A549 treated with CORT108297 at 1 μM for 4 hours (cell line): ENCODE measurements around the gene SPATA2. TPM values are rescaled to one million over a fixed set of nuclear protein-coding genes. Genes with fewer than 3 reads are reported as not detected.

Experiments used
- total RNA-seq: library from RNA; stranded (reverse); fragments of 200-300 nt; extraction: Qiagen RNA extraction; gene quantifications from 5 replicates; pipeline ENCODE4 v1.2.3, GENCODE V29; 2022

Gene SPATA2
- total RNA-seq = 7.0 to 10.1 TPM (median 8.5 TPM) in 5 replicates

GRCh38 chr20:49915380-49916145 is at the start of gene SPATA2:
Gene SPATA2 (minus strand): TSS chr20:49915529. CDS start chr20:49908490, 7,039 bp downstream.

GRCh38 chr20:49936153-49937026 is 21.1 kb upstream of the SPATA2 start, which contains the start of gene RNF114:
Gene RNF114 (plus strand): TSS chr20:49936397. CDS start chr20:49936413, 16 bp downstream.

Other genes starting within 250 kb of the SPATA2 start
- gene B4GALT5, start 201.7 kb downstream of the SPATA2 start, total RNA-seq = 48.8 to 65.6 TPM (median 60.1 TPM) in 5 replicates
- 7.0 to 9.8 TPM (median 9.0 TPM) in 5 replicates for gene SLC9A8, start 102.7 kb downstream of the SPATA2 start, total RNA-seq
- 69.9 to 78.6 TPM (median 73.5 TPM) in 5 replicates for gene RNF114, start 20.9 kb upstream of the SPATA2 start, total RNA-seq
- 12.4 to 17.1 TPM (median 16.3 TPM) in 5 replicates for gene SNAI1, start 67.5 kb upstream of the SPATA2 start, total RNA-seq
- 107 to 152 TPM (median 110 TPM) in 5 replicates for gene UBE2V1, start 197.6 kb upstream of the SPATA2 start, total RNA-seq
- 41.2 to 58.1 TPM (median 53.9 TPM) in 5 replicates for gene PEDS1, start 238.2 kb upstream of the SPATA2 start, total RNA-seq